Erythroblast (primary cell): ENCODE results near the gene RBBP7.

ENCODE experiments used
- GATA1 ChIP-seq: IDR thresholded peaks from 2 replicates; pipeline ENCODE4 v1.6.1; 2011; ENCODE audit warnings: low read depth, mild to moderate bottlenecking, control low read depth, low read length, moderate library complexity
- POLR2A ChIP-seq: IDR thresholded peaks from 2 replicates; pipeline ENCODE4 v1.6.1; 2011; ENCODE audit warnings: mild to moderate bottlenecking, low read length

- no peak for TF ChIP-seq POLR2A
- no peak for TF ChIP-seq GATA1
These were observed 41.8 kb downstream of the RBBP7 start for GRCh38 chrX:16828124-16828908.
